PC-3 (cell line): ENCODE measurements around the gene KIF20A.

Experiments used
- EZH2 ChIP-seq: fragments of 300-600 bp; sonication (generic); IDR thresholded peaks from one replicate; pipeline ENCODE4 v1.6.1; 2017; ENCODE audit warnings: antibody characterized with exemption, mild to moderate bottlenecking, low read length; ENCODE audit not compliant: unreplicated experiment
- TF ChIP-seq, protein P1 (sequence below): fragments of 300-600 bp; sonication (generic); conservative IDR thresholded peaks from 2 replicates; pipeline ENCODE4 v1.5.1; 2017; ENCODE audit warnings: antibody characterized with exemption, low read depth, mild to moderate bottlenecking, low read length

DNA sequence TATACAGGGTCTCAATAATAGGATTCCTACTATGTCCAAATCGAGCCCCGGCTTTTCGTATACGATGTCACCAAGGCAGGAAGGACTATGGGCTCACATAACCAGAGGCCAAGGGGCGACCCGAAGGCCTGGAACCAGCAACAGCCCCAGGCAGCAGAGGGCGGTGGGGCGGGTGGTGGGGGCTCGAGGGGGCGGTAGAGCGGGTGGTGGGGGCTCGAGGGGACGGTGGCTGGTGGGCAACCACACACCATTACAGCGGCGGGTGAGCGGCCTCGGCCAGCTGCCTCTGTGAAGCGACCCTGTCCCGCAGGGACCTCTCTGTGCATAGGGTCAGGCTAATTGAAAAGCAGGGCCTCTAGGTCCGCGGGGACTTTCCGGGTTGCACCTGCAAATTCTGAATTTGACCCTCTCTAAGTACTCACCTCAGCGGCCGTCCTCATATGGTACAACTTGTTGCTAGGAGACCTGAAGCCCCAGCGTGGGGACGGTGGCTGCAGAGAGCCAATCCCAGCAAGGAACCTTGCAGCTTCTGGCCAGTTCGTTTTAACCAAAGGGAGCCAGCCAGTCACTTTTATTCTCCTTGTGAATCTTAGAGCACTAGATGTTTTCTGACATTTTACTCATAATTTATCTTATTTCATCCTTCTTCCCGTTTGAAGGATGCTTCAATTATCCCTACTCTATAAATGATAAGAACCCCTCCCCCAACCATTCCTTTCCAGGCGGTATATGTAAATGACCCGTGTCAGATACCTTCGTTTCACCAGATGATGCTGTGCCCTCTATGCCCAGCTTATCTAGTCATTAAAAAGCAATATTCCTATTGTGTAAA, 39.7 kb upstream of the KIF20A start, which contains the start of gene NME5:
- no peak for TF ChIP-seq EZH2
- TF ChIP-seq, protein P1, sequence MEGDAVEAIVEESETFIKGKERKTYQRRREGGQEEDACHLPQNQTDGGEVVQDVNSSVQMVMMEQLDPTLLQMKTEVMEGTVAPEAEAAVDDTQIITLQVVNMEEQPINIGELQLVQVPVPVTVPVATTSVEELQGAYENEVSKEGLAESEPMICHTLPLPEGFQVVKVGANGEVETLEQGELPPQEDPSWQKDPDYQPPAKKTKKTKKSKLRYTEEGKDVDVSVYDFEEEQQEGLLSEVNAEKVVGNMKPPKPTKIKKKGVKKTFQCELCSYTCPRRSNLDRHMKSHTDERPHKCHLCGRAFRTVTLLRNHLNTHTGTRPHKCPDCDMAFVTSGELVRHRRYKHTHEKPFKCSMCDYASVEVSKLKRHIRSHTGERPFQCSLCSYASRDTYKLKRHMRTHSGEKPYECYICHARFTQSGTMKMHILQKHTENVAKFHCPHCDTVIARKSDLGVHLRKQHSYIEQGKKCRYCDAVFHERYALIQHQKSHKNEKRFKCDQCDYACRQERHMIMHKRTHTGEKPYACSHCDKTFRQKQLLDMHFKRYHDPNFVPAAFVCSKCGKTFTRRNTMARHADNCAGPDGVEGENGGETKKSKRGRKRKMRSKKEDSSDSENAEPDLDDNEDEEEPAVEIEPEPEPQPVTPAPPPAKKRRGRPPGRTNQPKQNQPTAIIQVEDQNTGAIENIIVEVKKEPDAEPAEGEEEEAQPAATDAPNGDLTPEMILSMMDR = no peak
